GM21528 (cell line): Measurements from ENCODE around the gene SUPT4H1.
"Not testable (repeated sequence)": the region's sequence is repeated elsewhere in the genome, so short reads cannot be mapped to it uniquely, and the experiment has no call there.

Experiments
- ATAC-seq: cut with Tn5 transposase; IDR thresholded peaks from one replicate; pipeline ENCODE4 v1.9.1; 2021; ENCODE audit warnings: mild to moderate bottlenecking, moderate library complexity; ENCODE audit not compliant: unreplicated experiment, low FRiP score

SUPT4H1 gene

DNA sequence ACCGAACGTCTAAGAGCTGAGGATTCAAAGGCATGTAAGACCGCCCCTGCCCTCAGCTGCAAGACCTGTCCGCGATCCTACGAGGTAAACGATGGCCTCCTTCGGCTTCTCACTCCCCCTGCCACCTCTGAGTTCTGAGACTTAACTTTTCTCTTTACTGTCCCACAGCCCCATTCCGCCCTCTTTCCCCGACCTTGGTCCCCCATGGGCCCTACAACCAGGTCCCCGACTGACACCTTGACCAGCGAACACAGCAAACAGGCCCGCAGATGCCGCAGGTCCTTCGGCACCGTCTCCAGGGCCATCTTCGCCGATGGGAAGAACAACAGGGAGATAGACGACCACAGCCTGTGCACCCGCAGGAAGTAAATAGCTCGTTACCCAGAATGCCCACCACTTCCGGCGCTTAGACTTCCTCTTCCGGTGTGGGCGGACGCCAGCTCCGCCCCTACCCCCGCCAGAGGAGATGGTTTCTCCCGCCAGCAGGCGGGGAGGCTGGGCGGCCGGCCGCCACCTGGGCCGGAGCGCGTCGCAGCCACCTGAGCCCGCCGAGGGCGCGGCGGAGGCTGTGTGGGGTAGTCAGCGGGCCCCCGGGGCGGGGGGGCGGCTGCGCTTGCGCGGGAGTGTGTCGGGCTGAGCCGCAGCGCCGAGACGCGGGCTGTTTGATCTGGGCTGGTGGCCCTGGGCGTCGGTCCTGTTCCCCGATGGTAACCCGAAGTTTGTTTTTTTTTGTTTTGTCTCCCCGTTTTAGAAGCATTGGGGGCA, at the start of gene SUPT4H1:
SUPT4H1 (minus strand) TSS at position 371 of the 765 bp plus-strand sequence; CDS start at position 305, 66 bp downstream.
- peak; percentile 79 for ATAC-seq

DNA sequence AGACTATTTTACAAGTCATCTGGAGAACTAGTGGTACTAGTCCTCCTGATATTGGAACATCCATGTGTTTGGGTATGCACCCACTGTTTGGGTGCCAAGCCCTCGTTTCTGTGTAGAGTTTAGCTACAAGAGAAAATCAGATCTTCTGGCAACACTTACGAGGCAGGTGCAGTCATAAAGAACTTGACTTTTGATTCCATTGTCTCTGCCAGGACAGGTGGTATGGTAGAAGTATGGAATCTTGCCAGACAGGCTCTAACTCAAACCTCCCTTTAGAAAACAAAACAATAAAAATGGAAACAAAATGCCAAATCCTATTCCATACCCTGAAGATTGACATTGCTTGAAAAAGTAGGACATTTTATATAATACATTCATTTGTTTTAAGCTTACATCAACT, 49.3 kb upstream of the SUPT4H1 start:
- no peak for ATAC-seq

DNA sequence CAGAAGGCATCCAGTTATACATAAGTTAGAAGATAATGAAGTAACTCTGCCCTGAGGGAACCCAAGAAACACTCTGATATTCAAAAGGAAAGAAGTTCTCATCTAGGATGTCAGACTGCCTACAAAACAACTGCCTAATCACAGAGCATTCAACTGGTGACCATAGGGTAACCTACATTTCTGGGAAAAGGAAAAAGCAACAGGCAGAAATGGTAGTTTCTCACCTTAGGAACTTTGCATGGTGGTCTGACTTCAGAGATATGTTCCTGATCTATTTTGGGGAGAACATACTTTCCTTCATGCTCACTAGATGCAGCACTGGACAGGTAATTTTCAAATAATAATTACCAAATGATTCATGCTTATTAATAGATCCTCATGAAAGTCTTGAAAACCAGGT, 48.8 kb upstream of the SUPT4H1 start:
- ATAC-seq = no peak

DNA sequence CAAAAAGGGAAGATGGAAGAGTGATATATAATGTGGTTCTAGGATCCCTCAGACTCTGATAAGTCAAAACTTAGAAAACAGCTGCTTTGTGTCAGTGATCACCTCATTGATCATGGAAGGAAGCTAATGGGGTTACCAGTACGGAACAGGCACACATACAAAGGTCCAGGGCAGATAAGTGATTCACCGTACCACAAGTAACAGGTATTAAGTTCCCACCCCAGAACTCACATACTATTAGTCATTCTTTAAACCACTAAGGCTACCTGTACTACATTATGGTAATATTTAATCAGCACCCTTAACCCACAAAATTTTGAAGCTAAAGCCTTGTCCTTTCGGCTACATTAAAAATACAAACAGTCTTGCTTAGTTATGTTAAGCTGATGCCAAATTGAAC, 48.0 kb upstream of the SUPT4H1 start:
- ATAC-seq = no peak

DNA sequence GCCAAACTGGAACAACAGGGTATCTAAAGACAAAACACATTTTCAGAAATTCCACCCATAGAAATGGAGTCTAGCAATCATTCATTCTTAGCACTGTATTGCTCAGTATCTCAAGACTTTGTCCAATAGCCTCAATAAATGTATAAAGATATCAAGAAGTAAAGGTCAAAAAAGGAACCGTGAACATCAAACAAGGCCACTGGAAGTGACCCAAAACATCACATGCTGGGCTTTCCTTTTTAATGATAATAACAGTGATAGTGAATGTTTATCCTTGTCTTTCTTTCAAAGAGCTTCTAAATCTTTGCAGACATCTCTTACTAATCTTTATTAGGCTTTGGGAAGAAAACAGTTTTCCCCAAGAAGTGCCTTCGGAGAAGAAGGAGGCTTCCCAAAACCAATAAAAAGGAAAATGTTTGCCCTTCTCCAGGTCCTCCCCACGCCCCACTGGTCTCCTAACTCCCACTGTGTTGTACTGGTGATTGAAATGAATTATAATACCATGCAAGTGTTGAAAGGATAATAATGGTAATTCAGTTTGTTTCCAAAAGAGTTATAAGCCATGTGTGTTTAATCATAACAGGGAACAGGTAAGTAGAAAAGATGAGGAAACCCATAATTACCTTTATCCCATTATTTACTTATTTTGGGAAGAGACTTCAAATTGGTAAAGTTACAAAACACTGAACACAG, 46.7 kb upstream of the SUPT4H1 start:
- ATAC-seq = no peak

DNA sequence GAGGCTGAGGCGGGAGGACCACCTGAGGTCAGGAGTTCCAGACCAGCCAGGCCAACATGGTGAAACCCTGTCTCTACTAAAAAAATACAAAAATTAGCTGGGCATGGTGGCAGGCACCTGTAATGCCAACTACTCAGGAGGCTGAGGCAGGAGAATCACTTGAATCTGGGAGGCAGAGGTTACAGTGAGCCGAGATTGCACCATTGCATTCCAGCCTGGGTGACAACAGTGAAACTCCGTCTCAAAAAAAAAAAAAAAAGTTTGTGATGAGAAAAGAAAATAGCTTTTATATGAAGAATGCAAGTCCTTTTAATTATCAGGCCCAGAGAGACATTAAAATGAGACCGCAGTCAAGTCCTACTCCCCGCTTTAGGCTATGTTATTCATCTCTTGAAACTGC, 45.4 kb upstream of the SUPT4H1 start:
- ATAC-seq = not testable (repeated sequence)

DNA sequence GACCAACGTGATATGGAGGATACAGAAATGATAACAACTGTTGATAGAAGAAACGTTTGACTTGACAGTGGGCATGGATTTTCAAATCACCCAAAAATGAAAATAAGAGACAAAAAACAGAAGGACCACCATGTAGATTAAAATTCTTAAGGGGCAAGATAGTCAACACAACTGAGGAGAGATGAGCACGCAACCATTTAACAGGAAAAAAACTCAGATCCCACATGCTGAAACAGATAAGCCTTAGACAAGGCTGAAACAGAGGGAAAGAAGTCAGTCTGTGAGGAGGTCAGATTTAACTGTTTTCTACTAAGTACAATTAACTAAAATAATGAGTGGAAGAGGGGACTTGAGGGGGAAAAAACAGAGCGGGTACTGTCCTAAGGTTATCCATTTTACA, 44.2 kb upstream of the SUPT4H1 start:
- no peak for ATAC-seq

DNA sequence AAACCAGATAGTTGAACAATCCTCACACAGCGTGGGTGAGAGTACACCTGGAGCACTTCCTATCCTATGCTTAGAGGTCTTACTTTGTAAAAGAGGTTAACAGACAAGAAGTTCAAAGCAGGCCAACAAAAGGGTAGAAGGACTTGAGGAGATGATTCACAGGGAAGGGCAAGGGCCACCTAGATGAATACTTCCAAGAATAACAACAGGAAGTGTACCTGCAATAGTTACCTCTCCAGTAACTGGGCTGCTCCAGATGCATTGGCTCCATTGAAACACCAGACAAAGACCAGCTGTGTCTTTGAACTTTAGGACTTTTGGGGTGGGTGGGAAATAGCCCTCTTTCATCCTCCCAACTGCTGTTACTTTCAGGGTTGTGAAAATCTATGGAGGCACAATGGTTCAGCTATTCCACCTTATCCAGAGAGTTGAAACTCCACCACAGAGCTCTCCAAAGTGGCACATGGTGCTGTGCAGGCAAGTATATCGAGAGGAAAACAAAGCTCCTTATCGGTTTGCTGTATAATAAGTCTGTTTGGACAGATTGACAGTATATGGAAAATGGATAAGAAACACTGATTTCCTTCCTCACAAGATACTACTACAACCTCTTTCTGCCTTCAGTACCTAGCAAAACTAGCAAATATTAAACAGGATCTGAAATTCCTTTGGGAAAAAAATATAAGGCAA, 42.7 kb upstream of the SUPT4H1 start:
- no peak for ATAC-seq

DNA sequence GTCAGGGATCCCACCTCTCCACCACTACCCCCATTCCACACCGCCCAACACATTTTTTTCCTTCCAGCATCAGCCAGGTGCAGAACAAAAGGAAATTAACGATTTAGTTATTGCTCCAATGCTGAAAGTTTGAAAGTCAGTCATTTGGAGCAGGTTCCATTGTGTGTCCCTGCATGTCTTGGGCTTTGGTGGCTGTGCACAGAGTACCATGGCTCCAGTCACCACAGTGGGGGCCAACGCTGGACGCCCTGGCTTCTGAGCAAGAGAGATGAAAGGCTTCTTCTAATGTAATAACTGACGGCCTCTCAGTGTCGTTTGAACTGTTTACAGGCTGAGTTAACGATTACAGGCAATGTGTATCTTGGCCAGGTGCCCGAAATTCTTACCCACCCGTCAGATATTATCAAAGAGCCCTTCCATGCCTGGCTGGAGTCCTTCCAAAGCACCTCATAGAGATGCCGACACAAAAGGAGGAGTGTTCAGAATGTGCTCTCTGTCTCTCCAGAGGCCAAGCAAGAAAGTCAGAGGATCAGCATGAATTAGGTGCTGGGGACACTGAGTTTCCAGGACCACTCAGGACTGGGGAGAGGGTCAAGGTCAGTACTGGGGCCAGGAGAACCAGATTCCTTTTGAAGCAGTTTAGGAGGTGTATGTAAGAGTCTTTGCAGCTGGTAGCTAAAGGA, 39.4 kb upstream of the SUPT4H1 start:
- ATAC-seq = no peak

DNA sequence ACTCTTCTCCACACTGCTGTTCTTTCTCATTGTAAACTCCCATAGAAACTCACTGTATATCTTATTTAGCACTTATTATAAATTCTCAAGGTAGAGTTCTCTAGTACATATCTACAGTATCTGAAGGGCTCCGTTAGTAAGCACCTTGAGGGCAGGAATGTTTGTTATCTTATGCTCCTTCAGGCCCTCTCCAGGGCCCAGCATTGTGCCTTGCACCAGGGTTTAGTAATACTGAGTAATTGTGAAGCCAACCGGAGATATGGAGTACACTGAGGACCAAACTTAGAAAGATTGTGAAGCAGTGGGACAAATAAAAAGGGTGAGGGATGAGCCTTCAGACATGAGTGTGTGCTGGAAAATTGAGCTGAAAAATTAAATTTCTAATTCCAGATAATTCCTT, 38.9 kb upstream of the SUPT4H1 start:
- no peak for ATAC-seq

DNA sequence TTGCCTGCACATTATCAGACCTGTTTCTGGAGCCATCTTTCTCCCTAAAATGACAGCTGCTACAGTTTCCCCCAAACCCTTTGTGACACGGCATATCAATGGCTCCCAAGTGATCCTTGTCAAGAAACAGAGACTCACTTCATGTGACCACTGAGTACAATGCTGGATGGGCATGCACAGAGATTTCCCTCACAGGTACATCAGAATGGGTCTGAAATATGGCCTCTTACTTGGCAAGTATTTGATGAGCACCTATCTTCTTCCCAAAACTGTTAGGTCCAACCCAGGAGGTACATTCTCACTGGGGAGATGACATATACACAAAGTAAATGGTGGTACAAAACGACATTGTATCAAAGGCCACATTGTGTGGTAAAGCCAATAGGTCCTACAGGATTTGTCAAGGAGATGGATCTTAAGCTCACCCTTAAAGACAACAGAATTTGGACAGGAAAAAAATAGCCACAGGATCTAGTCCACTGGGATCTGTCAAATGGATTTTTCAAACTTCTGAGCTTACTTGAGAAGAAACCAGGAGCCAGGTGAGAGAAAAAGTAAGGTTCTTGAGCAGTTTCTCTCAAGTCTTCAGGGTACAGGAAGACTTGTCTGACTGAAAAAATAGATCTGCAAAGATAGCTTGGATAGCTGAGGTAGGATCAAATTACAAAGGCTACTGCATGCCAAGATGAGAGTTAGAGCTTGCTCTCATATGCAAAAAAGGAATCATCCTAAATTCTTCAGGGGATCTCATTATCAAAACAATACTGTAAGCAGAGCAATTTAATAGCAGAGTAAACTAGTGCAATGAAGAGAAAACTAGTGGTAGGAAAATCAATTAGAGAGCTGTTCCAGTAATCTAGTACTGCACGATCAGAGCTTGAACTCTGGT, 36.5 kb upstream of the SUPT4H1 start:
- ATAC-seq = no peak

DNA sequence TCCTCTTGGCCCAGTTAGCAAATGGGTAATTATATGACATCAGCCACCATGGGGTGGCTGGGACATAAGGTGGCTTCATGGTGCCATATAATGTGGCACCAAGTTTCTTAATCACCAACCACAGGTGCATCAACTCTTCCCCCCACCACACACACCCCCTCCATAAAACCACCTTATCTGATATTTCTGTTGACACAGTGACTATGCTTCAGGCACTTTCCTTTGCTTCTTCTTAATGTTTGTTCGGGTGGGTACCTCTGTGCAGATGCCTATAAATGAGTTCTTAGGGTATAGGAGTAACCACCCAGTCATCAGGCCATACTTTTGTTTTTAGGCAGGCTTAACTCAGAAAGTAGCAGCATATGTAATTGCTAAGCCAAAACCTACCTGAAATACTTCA, 35.8 kb upstream of the SUPT4H1 start:
- ATAC-seq = no peak

DNA sequence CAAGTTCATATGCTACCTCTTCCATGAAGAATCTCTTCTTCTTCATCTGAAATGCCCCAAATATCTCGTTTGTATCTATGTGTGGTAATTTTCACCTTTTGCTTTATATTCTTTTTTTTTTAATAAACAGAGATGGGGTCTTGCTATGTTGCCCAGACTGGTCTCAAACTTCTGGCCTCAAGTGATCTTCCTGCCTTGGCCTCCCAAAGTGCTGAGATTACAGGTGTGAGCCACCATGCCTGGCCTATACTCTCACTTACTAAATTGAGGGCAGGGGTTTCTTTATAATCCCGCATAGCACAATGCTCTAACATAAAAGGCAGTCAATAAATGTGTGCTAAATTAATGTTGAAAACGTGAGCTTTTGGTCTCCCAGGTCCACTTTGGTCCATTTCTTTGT, 34.7 kb upstream of the SUPT4H1 start:
- ATAC-seq = no peak

DNA sequence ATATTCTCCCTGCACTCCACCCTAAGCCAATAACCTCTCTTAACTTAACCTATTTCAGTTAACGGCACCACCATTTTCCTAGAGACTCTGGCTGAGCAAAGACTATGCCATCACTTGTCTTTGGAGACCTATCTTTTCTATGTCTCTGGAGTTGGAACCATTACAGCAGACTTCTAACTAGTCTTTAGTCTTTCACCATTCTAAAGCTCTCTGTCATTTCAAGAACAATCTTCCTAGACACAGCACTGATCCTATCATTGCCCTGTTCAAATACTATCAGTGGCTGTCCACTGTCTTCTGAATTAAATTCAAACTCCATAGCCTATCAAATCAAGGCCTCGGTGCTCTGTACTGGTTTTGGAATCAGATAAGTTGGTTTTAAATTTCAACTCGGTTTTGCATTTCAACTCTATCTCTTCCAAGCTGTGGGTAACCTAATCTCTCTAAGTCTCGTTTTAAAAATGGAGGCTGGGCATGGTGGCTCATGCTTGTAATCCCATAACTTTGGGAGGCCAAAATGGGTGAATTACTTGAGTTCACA, 33.4 kb upstream of the SUPT4H1 start:
- ATAC-seq = no peak

DNA sequence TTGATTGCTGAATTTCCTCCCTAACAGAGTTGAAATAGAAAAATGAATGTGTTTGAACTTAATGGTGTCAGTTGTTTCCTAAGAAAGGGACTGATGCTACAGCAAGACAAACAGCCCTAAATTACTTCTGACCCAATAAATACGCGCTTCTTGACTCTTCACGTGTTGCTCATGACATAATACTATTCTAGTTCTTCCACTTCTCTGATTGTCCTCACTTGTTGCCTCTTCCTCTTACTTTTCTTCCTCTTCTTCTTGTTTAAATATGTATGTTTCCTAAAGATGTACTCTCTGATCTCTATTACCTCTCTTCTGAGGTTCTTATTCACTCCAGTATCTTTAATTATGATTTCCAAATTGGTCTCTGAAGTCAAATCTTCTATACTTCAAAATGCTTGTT, 32.9 kb upstream of the SUPT4H1 start:
- ATAC-seq = no peak

DNA sequence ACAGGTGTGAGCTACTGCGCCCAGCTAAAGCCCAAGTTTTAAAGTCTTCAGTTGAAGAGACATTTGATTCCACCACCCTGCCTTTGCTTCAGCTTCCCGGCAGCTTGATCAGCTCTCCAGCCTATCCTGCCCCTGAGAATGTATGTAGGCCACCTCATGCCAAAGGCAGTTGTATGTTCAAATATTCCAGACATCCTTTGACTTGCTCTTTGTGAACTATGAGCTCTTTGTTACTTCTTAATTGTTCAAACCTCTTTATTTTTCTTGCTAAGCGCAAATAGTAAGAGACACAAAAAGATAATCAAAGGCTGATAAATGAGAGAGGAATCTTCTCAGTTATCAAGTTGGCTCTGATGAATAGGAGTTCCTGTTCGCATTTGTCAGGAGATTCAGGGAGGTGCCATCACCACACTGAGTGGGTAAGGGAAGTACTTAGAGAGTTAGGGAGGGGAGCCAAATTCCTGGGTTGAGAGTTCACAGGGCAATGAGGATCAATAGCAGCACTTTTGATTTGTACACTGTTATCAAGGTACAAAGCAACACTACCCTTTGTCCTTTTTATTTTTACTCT, 32.0 kb upstream of the SUPT4H1 start:
- ATAC-seq = no peak

DNA sequence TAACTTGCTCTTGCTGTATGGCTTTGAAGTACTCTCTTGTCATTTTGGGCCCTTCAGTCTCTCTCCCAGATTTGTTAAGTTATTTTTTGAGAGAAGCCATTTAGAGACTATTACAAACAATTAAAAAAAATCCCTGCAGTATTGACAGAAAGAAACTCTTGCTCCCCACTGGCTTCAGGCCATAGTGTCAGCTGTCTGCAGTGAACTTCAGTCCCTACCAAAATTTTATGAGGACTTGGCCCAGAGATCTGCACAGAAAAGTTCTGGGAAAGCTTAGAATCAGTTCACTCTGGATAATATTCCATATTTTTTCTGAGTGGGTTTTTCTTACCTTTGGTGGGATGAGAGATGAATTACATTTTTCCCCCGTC, 30.9 kb upstream of the SUPT4H1 start:
- no peak for ATAC-seq

DNA sequence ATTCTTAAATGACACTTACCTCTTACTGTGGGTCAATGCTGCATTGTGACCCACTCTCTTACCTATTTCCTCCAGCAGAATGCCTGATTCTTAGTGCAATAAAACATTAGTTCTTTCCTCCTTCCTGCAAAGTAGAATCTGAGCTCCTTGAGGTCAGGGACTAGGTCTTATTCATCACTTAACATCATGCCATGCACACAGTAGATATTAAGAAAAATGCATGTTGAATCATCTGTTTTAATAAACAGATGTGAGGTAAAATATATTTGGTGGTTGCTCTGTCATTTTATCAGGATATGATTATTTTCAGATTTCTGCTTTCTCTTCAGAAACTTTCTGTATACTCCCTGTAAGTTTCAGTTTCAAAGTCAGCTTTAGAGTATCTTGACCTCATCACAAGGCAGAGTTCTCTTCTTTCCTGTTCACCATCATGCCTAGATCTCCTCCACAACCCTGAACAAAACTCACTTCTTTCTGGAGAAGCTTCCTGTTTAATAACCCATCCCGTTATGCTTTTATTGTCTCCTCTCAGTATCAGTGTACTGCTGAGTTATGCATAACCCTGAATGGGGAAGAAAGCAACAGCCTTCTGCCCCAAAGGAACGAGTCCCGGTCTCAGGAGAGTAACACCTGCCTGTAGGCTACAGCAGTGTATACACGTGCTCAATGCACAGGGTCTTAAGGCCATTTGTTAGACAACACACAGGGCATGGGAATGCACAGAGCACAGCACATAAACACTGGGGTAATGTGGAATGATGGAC, 30.3 kb upstream of the SUPT4H1 start:
- peak; percentile 74 for ATAC-seq
